SU-DHL-6 (cell line): ENCODE data around the gene VGLL3.

Source experiments
- H2AFZ ChIP-seq: fragments of 200-600 bp; sonication (generic); 2 replicates; pipeline ENCODE4 v1.6.1; 2014; ENCODE audit warnings: low read depth, mild to moderate bottlenecking, moderate library complexity, mixed read lengths, antibody characterized with exemption, low read length; ENCODE audit not compliant: severe bottlenecking
- H3F3A ChIP-seq: fragments of 200-600 bp; shearing (Covaris generic); 2 replicates; pipeline ENCODE4 v1.6.0; 2016; ENCODE audit warnings: antibody characterized with exemption, mild to moderate bottlenecking; ENCODE audit not compliant: insufficient read depth
- H3K27ac ChIP-seq: fragments of 200-600 bp; sonication (generic); 2 replicates; pipeline ENCODE4 v1.5.1; 2016; ENCODE audit warnings: low read depth, mild to moderate bottlenecking, low read length, moderate library complexity, mixed read lengths
- H3K27me3 ChIP-seq: fragments of 200-600 bp; sonication (generic), shearing (Covaris generic); 2 replicates; pipeline ENCODE4 v1.6.0; 2014; ENCODE audit warnings: mild to moderate bottlenecking, low read length
- H3K36me3 ChIP-seq: fragments of 200-600 bp; sonication (generic); 2 replicates; pipeline ENCODE4 v1.6.1; 2014; ENCODE audit warnings: mild to moderate bottlenecking, low read length, mixed read lengths
- H3K4me2 ChIP-seq: fragments of 300-600, 200-600 bp; shearing (Covaris generic), sonication (generic); 2 replicates; pipeline ENCODE4 v1.6.0; 2014; ENCODE audit warnings: low read length, low read depth, mild to moderate bottlenecking; ENCODE audit not compliant: poor library complexity, severe bottlenecking
- H3K4me3 ChIP-seq: fragments of 200-600 bp; sonication (generic); 2 replicates; pipeline ENCODE4 v1.5.1; 2014; ENCODE audit warnings: antibody characterized with exemption, low read length, mild to moderate bottlenecking, mixed read lengths; ENCODE audit not compliant: insufficient read depth, poor library complexity, severe bottlenecking
- H3K79me2 ChIP-seq: fragments of 200-600 bp; sonication (generic); 2 replicates; pipeline ENCODE4 v1.6.1; 2014; ENCODE audit warnings: mild to moderate bottlenecking, low read length, moderate library complexity; ENCODE audit not compliant: insufficient read depth
- H3K9ac ChIP-seq: fragments of 200-600 bp; sonication (generic); 2 replicates; pipeline ENCODE4 v1.7.0; 2014; ENCODE audit warnings: mild to moderate bottlenecking, low read length
- H3K9me2 ChIP-seq: fragments of 200-600 bp; sonication (generic); replicated peaks from 2 replicates; pipeline ENCODE4 v1.6.1; 2014; ENCODE audit warnings: low read length; ENCODE audit not compliant: insufficient read depth
- H3K9me3 ChIP-seq: fragments of 200-600 bp; sonication (generic); 2 replicates; pipeline ENCODE4 v1.6.1; 2014; ENCODE audit warnings: low read length, mixed read lengths; ENCODE audit not compliant: insufficient read depth
- H4K20me1 ChIP-seq: fragments of 200-600 bp; sonication (generic); 2 replicates; pipeline ENCODE4 v1.6.1; 2014; ENCODE audit warnings: low read depth, mild to moderate bottlenecking, antibody characterized with exemption, low read length, moderate library complexity, mixed read lengths
- EZH2phosphoT487 ChIP-seq: fragments of 200-600 bp; sonication (generic), shearing (Covaris generic); conservative IDR thresholded peaks from 2 replicates; pipeline ENCODE4 v1.6.1; 2018; ENCODE audit warnings: mild to moderate bottlenecking, antibody characterized with exemption, low read length, moderate library complexity, mixed read lengths
- TF ChIP-seq, protein P1 (sequence below): fragments of 200-600 bp; sonication (generic); IDR thresholded peaks from one replicate; pipeline ENCODE4 v1.5.1; 2017; ENCODE audit warnings: antibody characterized with exemption, mild to moderate bottlenecking, low read length, moderate library complexity; ENCODE audit not compliant: insufficient read depth, poor library complexity, severe bottlenecking

VGLL3 gene

DNA sequence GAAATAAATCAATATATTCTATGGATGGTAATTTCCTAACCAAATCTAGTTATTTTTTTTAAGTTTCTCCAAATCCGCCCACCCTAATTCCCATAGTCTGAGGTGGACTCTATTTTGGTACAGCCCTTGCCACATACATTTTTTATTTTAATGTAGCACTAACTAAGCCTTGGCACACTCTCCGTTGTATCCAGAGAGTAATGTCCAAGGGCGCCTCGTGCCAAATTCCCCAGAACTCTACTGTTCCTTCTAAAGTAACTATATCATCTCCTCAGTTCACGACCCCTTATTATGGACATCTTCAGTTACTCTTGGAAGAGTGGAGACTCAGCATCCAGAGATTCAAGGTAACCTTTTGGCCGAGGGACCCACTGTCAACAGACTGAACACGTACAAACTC is 1.3 kb downstream of the VGLL3 start:
- H3K9ac ChIP-seq, result no peak overlapping the region
- H3K27me3 ChIP-seq, result no peaks in the 10 kb centered on the region
- H3K9me2 ChIP-seq, result no peaks in the 10 kb centered on the region
- no peaks in the 10 kb centered on the region for H3K79me2 ChIP-seq
- H3F3A ChIP-seq, result no peaks in the 10 kb centered on the region
- H3K4me2 ChIP-seq, result no peak overlapping the region
- H3K36me3 ChIP-seq, result no peaks in the 10 kb centered on the region
- no peak overlapping the region for H3K4me3 ChIP-seq
- H3K27ac ChIP-seq, result no peak overlapping the region
- H4K20me1 ChIP-seq, result no peaks in the 10 kb centered on the region
- TF ChIP-seq, protein P1, sequence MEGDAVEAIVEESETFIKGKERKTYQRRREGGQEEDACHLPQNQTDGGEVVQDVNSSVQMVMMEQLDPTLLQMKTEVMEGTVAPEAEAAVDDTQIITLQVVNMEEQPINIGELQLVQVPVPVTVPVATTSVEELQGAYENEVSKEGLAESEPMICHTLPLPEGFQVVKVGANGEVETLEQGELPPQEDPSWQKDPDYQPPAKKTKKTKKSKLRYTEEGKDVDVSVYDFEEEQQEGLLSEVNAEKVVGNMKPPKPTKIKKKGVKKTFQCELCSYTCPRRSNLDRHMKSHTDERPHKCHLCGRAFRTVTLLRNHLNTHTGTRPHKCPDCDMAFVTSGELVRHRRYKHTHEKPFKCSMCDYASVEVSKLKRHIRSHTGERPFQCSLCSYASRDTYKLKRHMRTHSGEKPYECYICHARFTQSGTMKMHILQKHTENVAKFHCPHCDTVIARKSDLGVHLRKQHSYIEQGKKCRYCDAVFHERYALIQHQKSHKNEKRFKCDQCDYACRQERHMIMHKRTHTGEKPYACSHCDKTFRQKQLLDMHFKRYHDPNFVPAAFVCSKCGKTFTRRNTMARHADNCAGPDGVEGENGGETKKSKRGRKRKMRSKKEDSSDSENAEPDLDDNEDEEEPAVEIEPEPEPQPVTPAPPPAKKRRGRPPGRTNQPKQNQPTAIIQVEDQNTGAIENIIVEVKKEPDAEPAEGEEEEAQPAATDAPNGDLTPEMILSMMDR, result no peak
- TF ChIP-seq EZH2phosphoT487, result no peak
- H3K9me3 ChIP-seq, result no peaks in the 10 kb centered on the region
- H2AFZ ChIP-seq, result no peak overlapping the region

DNA sequence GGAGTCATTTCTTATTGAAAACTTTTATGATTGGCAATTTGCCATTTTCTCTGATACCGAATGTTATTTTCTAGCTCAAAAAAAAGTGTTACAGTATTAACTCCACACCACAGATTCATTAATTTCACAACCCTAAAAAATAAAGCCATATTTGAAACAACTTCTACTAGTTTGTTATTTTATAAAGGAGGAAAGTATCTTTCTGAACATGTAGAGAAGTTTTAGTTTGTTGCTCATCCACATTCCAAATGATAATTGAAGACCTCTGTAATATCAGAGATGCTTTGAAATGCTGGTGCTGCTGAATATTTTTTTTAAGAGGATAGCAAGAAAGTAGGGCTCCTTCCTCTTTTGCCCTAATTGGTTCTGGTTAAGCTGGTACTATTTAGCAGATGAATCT is 1.9 kb downstream of the VGLL3 start:
- Histone ChIP-seq H3K36me3 (no peaks in the 10 kb centered on the region), H3K27me3 (no peaks in the 10 kb centered on the region), H3F3A (no peaks in the 10 kb centered on the region), H3K79me2 (no peaks in the 10 kb centered on the region), H3K9me2 (no peaks in the 10 kb centered on the region), H4K20me1 (no peaks in the 10 kb centered on the region), H3K9ac (no peak overlapping the region), H3K4me2 (no peak overlapping the region), H3K4me3 (no peak overlapping the region), H3K27ac (no peak overlapping the region), H3K9me3 (no peaks in the 10 kb centered on the region), H2AFZ (no peak overlapping the region)
- TF ChIP-seq, protein P1, result no peak
- no peak for TF ChIP-seq EZH2phosphoT487

DNA sequence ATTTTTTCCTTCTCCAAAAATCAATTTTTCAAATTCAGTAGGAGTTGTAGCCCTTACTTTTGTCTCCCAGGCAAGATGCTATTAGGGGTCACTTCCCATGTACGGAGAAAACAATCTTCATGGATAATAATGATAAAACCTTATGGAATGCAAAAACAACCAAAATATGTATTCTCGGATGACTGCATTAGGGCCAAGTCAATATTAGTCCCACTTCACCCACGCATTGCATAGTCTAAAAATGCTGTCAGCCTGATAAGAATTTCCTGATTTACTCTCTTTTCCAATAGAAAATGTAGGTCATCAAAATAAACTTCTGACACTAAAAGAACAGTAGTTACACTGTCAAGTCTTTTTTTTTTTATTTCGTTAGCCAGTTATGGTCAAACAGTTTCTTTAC is 2.7 kb downstream of the VGLL3 start:
- Histone ChIP-seq H2AFZ (no peak overlapping the region), H3K36me3 (no peaks in the 10 kb centered on the region), H3K27ac (no peak overlapping the region), H4K20me1 (no peaks in the 10 kb centered on the region), H3K4me3 (no peak overlapping the region), H3K9me2 (no peaks in the 10 kb centered on the region), H3K9ac (no peak overlapping the region), H3F3A (no peaks in the 10 kb centered on the region), H3K9me3 (no peaks in the 10 kb centered on the region), H3K79me2 (no peaks in the 10 kb centered on the region), H3K4me2 (no peak overlapping the region), H3K27me3 (no peaks in the 10 kb centered on the region)
- no peak for TF ChIP-seq EZH2phosphoT487
- TF ChIP-seq, protein P1, result no peak

DNA sequence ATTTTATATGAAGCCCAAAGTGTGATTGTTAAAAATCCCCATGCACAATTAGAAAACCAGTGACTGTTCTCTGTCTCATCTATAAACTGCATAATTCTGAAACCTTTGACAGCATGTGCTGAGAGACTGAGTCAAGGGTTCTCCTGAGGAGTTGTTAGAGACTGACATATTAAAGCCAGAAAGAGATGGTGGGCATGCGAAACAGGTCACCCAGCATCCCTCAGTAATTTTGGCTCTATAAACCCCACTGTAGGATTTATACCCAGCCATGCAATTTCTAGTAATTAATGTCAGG is 3.6 kb downstream of the VGLL3 start:
- Histone ChIP-seq H3K4me2 (no peak overlapping the region), H3K36me3 (no peaks in the 10 kb centered on the region), H3K9me2 (no peaks in the 10 kb centered on the region), H4K20me1 (no peaks in the 10 kb centered on the region), H3K9me3 (no peaks in the 10 kb centered on the region), H2AFZ (no peak overlapping the region), H3K27me3 (no peaks in the 10 kb centered on the region), H3K79me2 (no peaks in the 10 kb centered on the region), H3K27ac (no peak overlapping the region), H3K4me3 (no peak overlapping the region), H3K9ac (no peak overlapping the region), H3F3A (no peaks in the 10 kb centered on the region)
- no peak for TF ChIP-seq EZH2phosphoT487
- TF ChIP-seq, protein P1, result no peak
